HG03432 (cell line): Measurements from ENCODE around the gene FRMD4A.

Experiments used
- ATAC-seq: cut with Tn5 transposase; IDR thresholded peaks from one replicate; pipeline ENCODE4 v1.9.1; 2021; ENCODE audit warnings: mild to moderate bottlenecking, moderate library complexity; ENCODE audit not compliant: unreplicated experiment

Gene FRMD4A

GRCh38 chr10:14345262-14345661, 14.5 kb upstream of the FRMD4A start:
- no peak for ATAC-seq

DNA sequence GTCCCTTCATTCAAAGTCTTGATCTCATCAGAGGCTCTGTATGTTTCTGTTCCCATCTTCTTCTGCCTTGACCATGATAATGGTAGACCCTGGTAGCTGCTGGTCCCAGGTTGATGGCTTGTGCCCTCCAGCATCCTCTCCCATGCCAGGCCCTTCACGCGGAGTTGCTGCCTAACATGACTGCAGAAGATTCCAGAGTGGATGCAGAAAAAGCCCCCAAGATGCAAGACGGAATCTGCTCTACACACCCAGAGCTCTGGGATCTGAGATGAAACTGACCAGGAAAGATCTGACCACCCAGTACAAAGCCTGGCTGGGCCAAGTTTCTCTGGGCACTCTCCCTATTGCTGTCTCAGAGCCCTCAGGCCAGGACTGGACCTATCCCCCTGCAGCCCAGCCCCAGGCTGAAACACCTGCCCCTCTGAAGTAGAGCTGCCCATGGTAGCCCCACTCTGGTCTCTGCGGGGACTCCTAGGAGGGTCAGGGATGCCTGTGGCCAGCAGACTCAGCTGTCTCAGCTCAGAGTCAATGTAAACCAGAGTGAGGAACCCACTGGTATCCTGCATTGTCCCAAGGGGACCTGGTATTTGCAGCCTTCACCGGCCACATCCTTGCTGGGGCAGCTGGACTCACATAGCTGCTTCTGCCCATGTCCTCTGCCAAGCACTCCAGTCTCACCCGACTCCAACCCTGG, 9.5 kb upstream of the FRMD4A start:
- ATAC-seq: no peak

GRCh38 chr10:14336736-14337135, 6.0 kb upstream of the FRMD4A start:
- ATAC-seq: no peak

DNA sequence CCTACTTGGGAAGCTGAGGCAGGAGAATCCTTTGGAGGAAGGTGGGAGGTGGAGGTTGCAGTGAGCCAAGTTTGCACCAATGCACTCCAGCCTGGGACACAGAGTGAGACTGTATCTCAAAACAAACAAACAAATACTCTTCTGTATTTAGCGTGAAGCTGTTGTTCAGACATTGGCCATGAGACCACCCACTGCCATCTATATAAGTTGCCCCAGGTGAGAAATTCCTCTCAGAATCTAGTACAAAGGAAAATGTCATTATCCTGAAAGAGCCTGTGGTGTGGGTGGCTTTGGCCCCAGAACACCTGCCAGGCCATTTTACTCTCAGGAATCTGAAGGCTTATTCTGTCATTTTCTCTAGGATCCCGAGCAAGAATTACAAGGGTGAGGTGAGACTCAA, 4.0 kb upstream of the FRMD4A start:
- ATAC-seq: no peak

- no peak for ATAC-seq
Observed at GRCh38 chr10:14333606-14334005, 2.9 kb upstream of the FRMD4A start.

- no peak for ATAC-seq
Observed at GRCh38 chr10:14332903-14333302, 2.2 kb upstream of the FRMD4A start.

DNA sequence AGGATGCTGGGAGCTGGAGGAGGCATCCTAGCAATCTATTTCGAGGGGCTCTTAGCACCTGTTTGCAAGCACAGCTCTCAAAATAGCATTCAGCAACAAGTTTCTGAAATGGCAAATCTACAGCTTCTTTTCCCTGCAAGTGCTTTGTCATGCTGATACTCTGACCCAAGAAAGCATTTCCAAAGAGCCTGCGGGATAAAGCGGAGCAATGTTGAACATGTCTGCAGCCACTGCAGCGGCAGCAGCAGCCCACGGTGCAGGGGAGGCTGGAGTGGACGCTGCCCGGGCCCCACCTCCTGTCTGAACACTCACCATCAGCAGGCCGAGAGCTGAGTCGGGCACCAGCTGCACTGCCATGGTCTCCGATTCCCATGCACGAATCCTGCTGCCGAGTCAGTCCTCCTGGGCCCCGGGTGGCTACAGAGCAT, 964 bp downstream of the FRMD4A start:
- no peak for ATAC-seq

GRCh38 chr10:14328881-14329672, 1.6 kb downstream of the FRMD4A start:
- ATAC-seq: no peak

DNA sequence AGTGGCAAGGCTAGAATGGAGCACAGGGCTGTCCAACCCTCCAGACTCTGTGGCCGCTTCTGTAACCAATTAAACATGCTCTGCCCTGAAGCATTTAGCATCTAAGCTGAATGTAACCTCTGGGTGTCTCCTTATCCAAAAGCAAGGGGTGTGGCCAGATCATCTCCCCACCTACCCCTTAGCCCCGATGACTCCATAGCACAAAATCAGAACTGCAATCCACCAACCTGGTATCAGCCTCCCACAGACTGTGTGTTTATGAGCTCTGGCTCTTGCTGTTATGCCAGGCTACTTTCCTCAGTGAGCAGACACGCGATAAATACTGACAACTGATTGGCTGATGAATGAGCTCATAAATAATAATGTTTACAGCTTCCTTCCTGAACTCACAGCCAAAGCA, 3.2 kb downstream of the FRMD4A start:
- ATAC-seq: no peak

GRCh38 chr10:14326581-14326980, 4.1 kb downstream of the FRMD4A start:
- ATAC-seq: no peak

DNA sequence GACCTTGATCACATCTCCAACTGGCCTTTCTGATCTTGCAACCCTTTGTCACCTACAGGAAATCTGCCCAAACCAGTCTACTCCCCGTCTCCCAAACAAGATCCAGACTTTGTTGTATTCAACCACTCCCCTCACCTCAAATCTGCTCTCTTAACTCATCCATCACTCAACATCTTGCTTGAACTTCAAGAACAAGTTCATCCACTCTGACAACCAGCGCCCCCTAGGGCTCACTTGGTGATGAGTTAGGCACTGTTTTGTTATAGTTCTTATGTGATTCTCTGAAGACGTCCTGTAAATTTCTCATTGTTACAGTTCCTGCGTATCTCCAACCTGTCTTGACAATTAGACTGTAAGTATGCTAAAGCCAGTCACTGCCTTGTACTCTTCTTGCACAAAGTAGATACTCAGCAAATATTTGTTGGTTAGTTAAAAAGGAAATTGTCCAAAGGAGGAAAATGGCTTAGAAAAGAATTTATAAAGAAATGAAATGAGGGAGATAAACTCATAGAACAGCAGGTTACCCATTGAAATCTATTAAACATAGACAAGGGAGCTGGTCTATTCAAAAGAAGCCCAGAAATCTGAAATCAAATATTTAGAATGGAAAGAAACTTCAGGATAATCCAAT, 5.3 kb downstream of the FRMD4A start:
- ATAC-seq: no peak

GRCh38 chr10:14322526-14323188, 8.1 kb downstream of the FRMD4A start:
- ATAC-seq: no peak

DNA sequence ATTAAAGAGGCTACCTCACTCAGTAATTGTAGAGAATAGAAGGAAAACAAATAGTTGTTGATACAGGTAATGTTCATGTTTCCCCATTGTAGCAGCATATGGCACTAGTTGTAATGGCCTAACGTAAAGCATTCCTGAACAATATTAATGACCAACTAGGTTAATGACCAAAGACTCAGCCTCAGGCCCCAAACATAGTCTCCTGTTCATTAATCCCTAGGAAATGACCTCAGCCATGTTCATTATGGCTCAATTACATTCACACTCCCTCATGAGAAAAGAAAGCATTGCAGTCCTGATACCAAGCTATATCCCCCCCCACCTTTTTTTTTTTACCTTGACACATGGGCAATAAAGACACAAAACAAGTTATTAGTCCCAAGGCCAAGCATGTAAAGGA, 12.7 kb downstream of the FRMD4A start:
- no peak for ATAC-seq

DNA sequence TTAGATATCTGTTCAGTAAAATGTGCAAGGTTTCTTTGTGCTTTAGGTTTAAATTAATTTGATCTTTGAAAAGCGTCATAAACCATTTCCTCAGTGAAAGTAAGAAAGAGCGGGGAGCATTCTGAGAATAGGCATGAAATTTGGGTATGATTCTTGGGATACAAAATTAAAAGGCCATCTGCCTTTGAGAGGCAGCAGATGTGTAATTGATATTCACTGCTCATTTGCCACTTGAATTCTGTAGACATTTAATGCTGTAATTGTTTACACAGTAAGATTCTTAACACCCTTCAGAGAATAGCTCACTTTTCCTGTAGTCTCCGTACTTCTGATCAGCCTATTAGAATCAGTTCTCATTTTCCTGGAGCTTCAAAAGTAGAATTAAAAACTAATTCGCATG, 18.7 kb downstream of the FRMD4A start:
- ATAC-seq: no peak

DNA sequence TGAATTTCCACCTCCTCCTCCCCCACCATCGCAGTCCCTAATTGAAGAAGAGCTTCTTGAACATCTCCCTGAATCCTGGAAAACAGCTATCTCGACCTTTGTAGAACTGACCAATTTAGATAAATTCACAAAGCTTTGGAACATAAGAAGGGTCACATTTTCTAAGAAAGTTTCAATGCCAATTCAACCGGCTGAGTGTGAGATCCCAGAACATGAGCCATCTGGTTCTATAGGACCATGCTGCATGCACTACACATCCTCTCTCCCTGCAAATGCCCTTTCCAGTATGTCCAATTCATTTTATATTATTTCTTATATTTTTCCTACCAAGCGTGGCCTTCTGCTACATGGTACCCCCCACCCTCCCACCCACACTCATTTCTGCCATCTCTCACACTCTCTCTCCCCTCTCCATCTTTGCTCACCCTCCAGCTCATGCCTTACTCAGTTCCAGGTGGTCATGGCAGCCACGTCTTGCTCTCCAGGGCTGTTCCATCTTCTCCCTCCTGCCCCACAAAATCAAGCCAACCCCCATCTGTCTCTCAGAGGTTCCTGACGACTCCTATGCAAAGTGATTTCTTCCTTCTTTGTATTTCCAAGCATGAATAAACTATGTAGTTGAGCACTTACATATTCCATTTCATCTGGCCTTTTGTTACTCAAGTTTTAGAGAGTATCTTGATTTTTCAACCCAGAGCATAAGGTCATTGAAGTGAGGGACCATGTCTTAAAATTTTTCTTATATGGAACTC, 19.3 kb downstream of the FRMD4A start:
- ATAC-seq: no peak

GRCh38 chr10:14309593-14309992, 21.1 kb downstream of the FRMD4A start:
- no peak for ATAC-seq

DNA sequence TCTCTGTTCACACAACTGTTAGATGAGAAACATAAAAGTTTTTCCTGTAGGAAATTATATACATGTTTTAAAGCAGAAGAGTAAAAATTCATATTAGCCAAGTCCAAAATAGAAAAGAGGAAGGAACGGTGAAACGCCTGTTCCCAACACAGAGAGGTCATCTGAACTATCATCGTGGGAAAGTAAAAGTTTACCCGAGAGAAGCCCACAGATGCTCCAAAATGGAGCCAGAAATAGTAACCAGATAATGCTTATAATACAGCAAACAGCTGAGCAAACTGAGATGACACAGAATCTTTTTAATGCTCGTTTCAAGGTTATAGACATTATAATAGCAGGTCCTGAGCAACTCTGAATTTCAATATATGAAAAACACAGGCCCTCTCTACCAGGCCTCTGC, 24.5 kb downstream of the FRMD4A start:
- ATAC-seq: no peak

DNA sequence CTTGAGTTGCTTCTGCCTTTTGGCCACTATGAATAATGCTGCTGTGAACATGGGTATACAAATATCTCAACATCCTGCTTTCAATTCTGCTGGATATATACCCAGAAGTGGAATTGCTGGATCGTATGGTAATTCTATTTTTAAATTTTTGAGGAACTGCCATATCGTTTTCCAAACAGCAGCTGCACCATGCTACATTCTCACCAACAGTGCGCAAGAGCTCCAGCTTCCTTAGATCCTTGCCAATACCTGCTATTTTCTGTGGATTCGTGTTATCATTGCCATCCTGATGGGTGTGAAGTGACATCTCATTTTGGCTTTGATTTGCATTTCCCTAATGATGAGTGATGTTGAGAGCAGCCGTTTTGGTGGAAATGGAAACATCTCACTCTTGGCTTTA, 26.7 kb downstream of the FRMD4A start:
- ATAC-seq: no peak

- ATAC-seq: no peak
Observed at GRCh38 chr10:14302035-14302434, 28.7 kb downstream of the FRMD4A start.

- no peak for ATAC-seq
Observed at GRCh38 chr10:14299556-14299955, 31.2 kb downstream of the FRMD4A start.
